ENCODE results near the gene ARL5A.

Gene ARL5A

GRCh38 chr2:151805961-151806360 is 22.3 kb downstream of the ARL5A start:
- DNase-seq: no peak
- Histone ChIP-seq H2BK5ac (ENCODE audit: low read depth, low read length, poor library complexity, severe bottlenecking) (no peak overlapping the region), H3K18ac (ENCODE audit: low read depth in 1 of 2, low read length in 2 of 2) (no peak overlapping the region), H3K23ac (ENCODE audit: low read length in 2 of 2) (no peak overlapping the region), H2BK12ac (ENCODE audit: low read length in 2 of 2) (no peak overlapping the region), H3K4ac (ENCODE audit: low read depth in 1 of 2, low read length in 2 of 2) (no peak overlapping the region), H4K91ac (ENCODE audit: low read length) (no peak overlapping the region), H4K8ac (ENCODE audit: low read length) (no peak overlapping the region), H3K27ac (ENCODE audit: low read length, poor library complexity, severe bottlenecking) (no peak overlapping the region), H2BK15ac (ENCODE audit: low read depth, poor library complexity, severe bottlenecking) (no peak overlapping the region), H3K4me2 (ENCODE audit: low read length, poor library complexity, severe bottlenecking) (no peak overlapping the region), H3K36me3 (ENCODE audit: control insufficient read depth in 1 of 2, insufficient read depth in 2 of 2, low read depth in 1 of 2, low read length in 2 of 2) (peaks cover 7 to 64% of the 10 kb centered on the region in 2 experiments), H3K4me3 (ENCODE audit: insufficient read depth in 1 of 2, low read depth in 1 of 2, low read length in 2 of 2) (no peak overlapping the region), H3K14ac (ENCODE audit: low read length in 2 of 2) (no peak overlapping the region), H3K9ac (ENCODE audit: low read length) (no peak overlapping the region), H3K79me1 (replicated peaks; ENCODE audit: low read length, poor library complexity, severe bottlenecking) (peaks cover 7% of the 10 kb centered on the region), H2BK120ac (ENCODE audit: low read depth, low read length) (no peak overlapping the region), H3K27me3 (ENCODE audit: control insufficient read depth in 1 of 2, insufficient read depth in 1 of 2, low read length in 2 of 2) (no peaks in the 10 kb centered on the region), H3K4me1 (ENCODE audit: control insufficient read depth, insufficient read depth, low read depth, low read length) (peaks cover 1% of the 10 kb centered on the region), H3K9me3 (ENCODE audit: control insufficient read depth, low read length) (no peaks in the 10 kb centered on the region), H2AK5ac (ENCODE audit: low read length, severe bottlenecking) (no peak overlapping the region), H2AFZ (ENCODE audit: low read depth, low read length) (no peak overlapping the region)

- whole genome bisulfite sequencing: 100% methylated on average over 1 of the region's 1 CpG
- no peak overlapping the region for H3K4me3 ChIP-seq (ENCODE audit: insufficient read depth in 1 of 2, low read depth in 1 of 2, low read length in 2 of 2)
- no peak overlapping the region for H2BK15ac ChIP-seq (ENCODE audit: low read depth, poor library complexity, severe bottlenecking)
- H3K79me1 ChIP-seq (replicated peaks; ENCODE audit: low read length, poor library complexity, severe bottlenecking): peaks cover 5% of the 10 kb centered on the region
- H3K36me3 ChIP-seq (ENCODE audit: control insufficient read depth in 1 of 2, insufficient read depth in 2 of 2, low read depth in 1 of 2, low read length in 2 of 2): peaks cover 7 to 59% of the 10 kb centered on the region in 2 experiments
- no peak overlapping the region for H3K9ac ChIP-seq (ENCODE audit: low read length)
- H4K91ac ChIP-seq (ENCODE audit: low read length): no peak overlapping the region
- H3K9me3 ChIP-seq (ENCODE audit: control insufficient read depth, low read length): no peaks in the 10 kb centered on the region
- H3K4me1 ChIP-seq (ENCODE audit: control insufficient read depth, insufficient read depth, low read depth, low read length): peaks cover 1% of the 10 kb centered on the region
- no peak overlapping the region for H2BK12ac ChIP-seq (ENCODE audit: low read length in 2 of 2)
- H2BK120ac ChIP-seq (ENCODE audit: low read depth, low read length): no peak overlapping the region
- H3K27me3 ChIP-seq (ENCODE audit: control insufficient read depth in 1 of 2, insufficient read depth in 1 of 2, low read length in 2 of 2): no peaks in the 10 kb centered on the region
- no peak overlapping the region for H2BK5ac ChIP-seq (ENCODE audit: low read depth, low read length, poor library complexity, severe bottlenecking)
- no peak overlapping the region for H3K4ac ChIP-seq (ENCODE audit: low read depth in 1 of 2, low read length in 2 of 2)
- no peak overlapping the region for H3K27ac ChIP-seq (ENCODE audit: low read length, poor library complexity, severe bottlenecking)
- DNase-seq: no peak
- H2AFZ ChIP-seq (ENCODE audit: low read depth, low read length): no peak overlapping the region
- no peak overlapping the region for H4K8ac ChIP-seq (ENCODE audit: low read length)
- no peak overlapping the region for H3K4me2 ChIP-seq (ENCODE audit: low read length, poor library complexity, severe bottlenecking)
- no peak overlapping the region for H2AK5ac ChIP-seq (ENCODE audit: low read length, severe bottlenecking)
- H3K14ac ChIP-seq (ENCODE audit: low read length in 2 of 2): no peak overlapping the region
- H3K18ac ChIP-seq (ENCODE audit: low read depth in 1 of 2, low read length in 2 of 2): no peak overlapping the region
- no peak overlapping the region for H3K23ac ChIP-seq (ENCODE audit: low read length in 2 of 2)
Measured at GRCh38 chr2:151805343-151805742, 22.9 kb downstream of the ARL5A start.

- Histone ChIP-seq H3K4ac (ENCODE audit: low read depth in 1 of 2, low read length in 2 of 2) (no peak overlapping the region), H3K27ac (ENCODE audit: low read length, poor library complexity, severe bottlenecking) (no peak overlapping the region), H3K14ac (ENCODE audit: low read length in 2 of 2) (no peak overlapping the region), H4K91ac (ENCODE audit: low read length) (no peak overlapping the region), H2BK15ac (ENCODE audit: low read depth, poor library complexity, severe bottlenecking) (no peak overlapping the region), H2AFZ (ENCODE audit: low read depth, low read length) (no peak overlapping the region), H4K8ac (ENCODE audit: low read length) (no peak overlapping the region), H3K36me3 (ENCODE audit: control insufficient read depth in 1 of 2, insufficient read depth in 2 of 2, low read depth in 1 of 2, low read length in 2 of 2) (peaks cover 6 to 59% of the 10 kb centered on the region in 2 experiments), H3K9me3 (ENCODE audit: control insufficient read depth, low read length) (no peaks in the 10 kb centered on the region), H3K4me1 (ENCODE audit: control insufficient read depth, insufficient read depth, low read depth, low read length) (peaks cover under 1% of the 10 kb centered on the region), H3K4me2 (ENCODE audit: low read length, poor library complexity, severe bottlenecking) (no peak overlapping the region), H2AK5ac (ENCODE audit: low read length, severe bottlenecking) (no peak overlapping the region), H2BK12ac (ENCODE audit: low read length in 2 of 2) (no peak overlapping the region), H2BK5ac (ENCODE audit: low read depth, low read length, poor library complexity, severe bottlenecking) (no peak overlapping the region), H2BK120ac (ENCODE audit: low read depth, low read length) (no peak overlapping the region), H3K18ac (ENCODE audit: low read depth in 1 of 2, low read length in 2 of 2) (no peak overlapping the region), H3K4me3 (ENCODE audit: insufficient read depth in 1 of 2, low read depth in 1 of 2, low read length in 2 of 2) (no peak overlapping the region), H3K9ac (ENCODE audit: low read length) (no peak overlapping the region), H3K79me1 (replicated peaks; ENCODE audit: low read length, poor library complexity, severe bottlenecking) (peaks cover 7% of the 10 kb centered on the region), H3K23ac (ENCODE audit: low read length in 2 of 2) (no peak overlapping the region), H3K27me3 (ENCODE audit: control insufficient read depth in 1 of 2, insufficient read depth in 1 of 2, low read length in 2 of 2) (no peaks in the 10 kb centered on the region)
- DNase-seq: no peak
Measured at GRCh38 chr2:151803811-151804210, 24.4 kb downstream of the ARL5A start.

- Histone ChIP-seq H3K27me3 (ENCODE audit: control insufficient read depth in 1 of 2, insufficient read depth in 1 of 2, low read length in 2 of 2) (no peaks in the 10 kb centered on the region), H4K91ac (ENCODE audit: low read length) (no peak overlapping the region), H3K14ac (ENCODE audit: low read length in 2 of 2) (no peak overlapping the region), H2BK5ac (ENCODE audit: low read depth, low read length, poor library complexity, severe bottlenecking) (no peak overlapping the region), H2BK120ac (ENCODE audit: low read depth, low read length) (no peak overlapping the region), H3K4me1 (ENCODE audit: control insufficient read depth, insufficient read depth, low read depth, low read length) (no peaks in the 10 kb centered on the region), H3K36me3 (ENCODE audit: control insufficient read depth in 1 of 2, insufficient read depth in 2 of 2, low read depth in 1 of 2, low read length in 2 of 2) (peaks cover 3 to 55% of the 10 kb centered on the region in 2 experiments), H3K79me1 (replicated peaks; ENCODE audit: low read length, poor library complexity, severe bottlenecking) (peaks cover 2% of the 10 kb centered on the region), H4K8ac (ENCODE audit: low read length) (no peak overlapping the region), H2BK15ac (ENCODE audit: low read depth, poor library complexity, severe bottlenecking) (no peak overlapping the region), H3K9ac (ENCODE audit: low read length) (no peak overlapping the region), H3K4me3 (ENCODE audit: insufficient read depth in 1 of 2, low read depth in 1 of 2, low read length in 2 of 2) (no peak overlapping the region), H3K4ac (ENCODE audit: low read depth in 1 of 2, low read length in 2 of 2) (no peak overlapping the region), H2AK5ac (ENCODE audit: low read length, severe bottlenecking) (no peak overlapping the region), H3K23ac (ENCODE audit: low read length in 2 of 2) (no peak overlapping the region), H3K27ac (ENCODE audit: low read length, poor library complexity, severe bottlenecking) (no peak overlapping the region), H2BK12ac (ENCODE audit: low read length in 2 of 2) (no peak overlapping the region), H3K4me2 (ENCODE audit: low read length, poor library complexity, severe bottlenecking) (no peak overlapping the region), H2AFZ (ENCODE audit: low read depth, low read length) (no peak overlapping the region), H3K18ac (ENCODE audit: low read depth in 1 of 2, low read length in 2 of 2) (no peak overlapping the region), H3K9me3 (ENCODE audit: control insufficient read depth, low read length) (no peaks in the 10 kb centered on the region)
- no peak for DNase-seq
- WGBS: no CpG with 5 or more reads among the region's 2 CpGs
Measured at GRCh38 chr2:151802315-151802714, 25.9 kb downstream of the ARL5A start.

Measured in mesenchymal stem cell (in vitro differentiated cells and primary cell).